Esophagus mucosa (tissue), 1 donor: ENCODE results near the gene XPNPEP1. TPM values are rescaled to one million over a fixed set of nuclear protein-coding genes. Genes with fewer than 3 reads are reported as not detected.

Experiments used
- ATAC-seq: fragments of 200-7000 bp; cut with Tn5 transposase; one replicate; pipeline ENCODE4 v1.9.1; 2020
- total RNA-seq: library from RNA; stranded (reverse); gene quantifications from one replicate; pipeline ENCODE4 v1.2.4, GENCODE V29; 2023
- donor health status: DM: yes; HTN: yes; CAD: no.

XPNPEP1 gene
- total RNA-seq, 1 donor from 2014 or later: 45.7 TPM

- no peak for ATAC-seq
Observed at GRCh38 chr10:109947111-109947920, 24.0 kb upstream of the XPNPEP1 start.

- no peak for ATAC-seq
Observed at GRCh38 chr10:109946680-109947079, 23.4 kb upstream of the XPNPEP1 start.

- no peak for ATAC-seq
Observed at GRCh38 chr10:109945473-109946177, 22.3 kb upstream of the XPNPEP1 start.

GRCh38 chr10:109944613-109945012, 21.3 kb upstream of the XPNPEP1 start:
- ATAC-seq: no peak

- peak; percentile 22 for ATAC-seq
Observed at GRCh38 chr10:109941236-109941862, 18.0 kb upstream of the XPNPEP1 start.

- no peak for ATAC-seq
Observed at GRCh38 chr10:109940553-109940952, 17.2 kb upstream of the XPNPEP1 start.

GRCh38 chr10:109940117-109940516, 16.8 kb upstream of the XPNPEP1 start:
- ATAC-seq: no peak

GRCh38 chr10:109939315-109939961, 16.1 kb upstream of the XPNPEP1 start:
- no peak for ATAC-seq

GRCh38 chr10:109937460-109938065, 14.3 kb upstream of the XPNPEP1 start:
- no peak for ATAC-seq

- ATAC-seq: peak; percentile 48
Observed at GRCh38 chr10:109934958-109935793, 11.9 kb upstream of the XPNPEP1 start.

- no peak for ATAC-seq
Observed at GRCh38 chr10:109933984-109934565, 10.8 kb upstream of the XPNPEP1 start.

GRCh38 chr10:109932968-109933367, 9.7 kb upstream of the XPNPEP1 start:
- ATAC-seq: no peak

- ATAC-seq: no peak
Observed at GRCh38 chr10:109932391-109932790, 9.1 kb upstream of the XPNPEP1 start.

GRCh38 chr10:109931163-109931562, 7.9 kb upstream of the XPNPEP1 start:
- no peak for ATAC-seq

- ATAC-seq: no peak
Observed at GRCh38 chr10:109929501-109930219, 6.3 kb upstream of the XPNPEP1 start.

- ATAC-seq: no peak
Observed at GRCh38 chr10:109928475-109928891, 5.2 kb upstream of the XPNPEP1 start.

GRCh38 chr10:109926825-109927224, 3.5 kb upstream of the XPNPEP1 start:
- ATAC-seq: no peak

GRCh38 chr10:109926061-109926745, 2.9 kb upstream of the XPNPEP1 start:
- ATAC-seq: no peak

GRCh38 chr10:109924967-109925620, 1.8 kb upstream of the XPNPEP1 start:
- no peak for ATAC-seq
